SH-SY5Y (cell line): ENCODE measurements around the gene SOWAHA.

Experiments
- GATA2 ChIP-seq: IDR thresholded peaks from 2 replicates; pipeline ENCODE4 v1.6.1; 2011; ENCODE audit warnings: mild to moderate bottlenecking, low read depth, low read length
- GATA3 ChIP-seq: IDR thresholded peaks from 2 replicates; pipeline ENCODE4 v1.6.1; 2011; ENCODE audit warnings: low read depth, mild to moderate bottlenecking, low read length, moderate library complexity

DNA sequence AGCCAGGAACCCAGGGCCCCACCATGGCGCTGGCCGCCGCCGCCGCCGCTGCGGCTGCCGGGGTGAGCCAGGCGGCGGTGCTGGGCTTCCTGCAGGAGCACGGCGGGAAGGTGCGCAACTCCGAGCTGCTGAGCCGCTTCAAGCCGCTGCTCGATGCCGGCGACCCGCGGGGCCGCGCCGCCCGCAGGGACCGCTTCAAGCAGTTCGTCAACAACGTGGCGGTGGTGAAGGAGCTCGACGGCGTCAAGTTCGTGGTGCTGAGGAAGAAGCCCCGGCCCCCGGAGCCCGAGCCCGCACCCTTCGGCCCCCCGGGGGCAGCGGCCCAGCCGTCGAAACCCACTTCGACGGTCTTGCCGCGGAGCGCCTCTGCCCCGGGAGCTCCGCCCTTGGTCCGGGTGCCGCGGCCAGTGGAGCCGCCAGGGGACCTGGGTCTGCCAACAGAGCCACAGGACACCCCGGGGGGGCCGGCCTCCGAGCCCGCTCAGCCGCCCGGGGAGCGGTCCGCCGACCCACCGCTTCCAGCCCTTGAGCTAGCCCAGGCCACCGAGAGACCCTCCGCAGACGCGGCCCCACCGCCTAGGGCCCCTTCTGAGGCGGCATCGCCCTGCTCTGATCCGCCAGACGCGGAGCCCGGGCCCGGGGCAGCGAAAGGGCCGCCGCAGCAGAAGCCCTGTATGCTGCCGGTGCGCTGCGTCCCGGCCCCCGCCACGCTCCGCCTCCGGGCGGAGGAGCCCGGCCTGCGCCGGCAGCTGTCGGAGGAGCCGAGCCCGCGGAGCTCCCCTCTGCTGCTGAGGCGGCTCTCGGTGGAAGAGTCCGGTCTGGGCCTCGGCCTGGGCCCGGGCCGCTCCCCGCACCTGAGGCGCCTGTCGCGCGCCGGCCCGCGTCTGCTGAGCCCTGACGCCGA, 749 bp downstream of the SOWAHA start:
- no peak for TF ChIP-seq GATA3
- no peak for TF ChIP-seq GATA2
